GM18873 (cell line): ENCODE results near the gene LRRC19.

ENCODE experiments used
- ATAC-seq: cut with Tn5 transposase; IDR thresholded peaks from one replicate; pipeline ENCODE4 v1.9.1; 2021; ENCODE audit warnings: mild to moderate bottlenecking, moderate library complexity, moderate number of reproducible peaks; ENCODE audit not compliant: unreplicated experiment, low FRiP score

The LRRC19 gene

DNA sequence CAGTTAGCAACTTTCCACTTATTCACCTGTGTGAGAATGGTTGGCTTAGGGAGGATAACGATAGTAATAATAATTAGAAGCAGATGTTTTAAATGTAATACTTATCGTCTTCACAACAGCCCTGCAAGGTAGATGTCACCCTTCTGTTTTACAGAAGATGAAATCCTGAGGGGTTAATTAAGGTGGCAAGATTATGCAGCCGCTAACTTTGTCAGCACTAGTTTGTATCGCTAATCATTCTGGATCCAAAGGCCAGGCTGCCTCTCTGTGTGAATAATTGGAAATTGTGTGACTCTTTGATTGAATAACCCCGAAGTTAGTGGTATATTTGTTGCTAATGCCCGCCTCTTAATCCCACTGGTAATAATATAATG lies 48.6 kb downstream of the LRRC19 start:
- ATAC-seq = no peak

DNA sequence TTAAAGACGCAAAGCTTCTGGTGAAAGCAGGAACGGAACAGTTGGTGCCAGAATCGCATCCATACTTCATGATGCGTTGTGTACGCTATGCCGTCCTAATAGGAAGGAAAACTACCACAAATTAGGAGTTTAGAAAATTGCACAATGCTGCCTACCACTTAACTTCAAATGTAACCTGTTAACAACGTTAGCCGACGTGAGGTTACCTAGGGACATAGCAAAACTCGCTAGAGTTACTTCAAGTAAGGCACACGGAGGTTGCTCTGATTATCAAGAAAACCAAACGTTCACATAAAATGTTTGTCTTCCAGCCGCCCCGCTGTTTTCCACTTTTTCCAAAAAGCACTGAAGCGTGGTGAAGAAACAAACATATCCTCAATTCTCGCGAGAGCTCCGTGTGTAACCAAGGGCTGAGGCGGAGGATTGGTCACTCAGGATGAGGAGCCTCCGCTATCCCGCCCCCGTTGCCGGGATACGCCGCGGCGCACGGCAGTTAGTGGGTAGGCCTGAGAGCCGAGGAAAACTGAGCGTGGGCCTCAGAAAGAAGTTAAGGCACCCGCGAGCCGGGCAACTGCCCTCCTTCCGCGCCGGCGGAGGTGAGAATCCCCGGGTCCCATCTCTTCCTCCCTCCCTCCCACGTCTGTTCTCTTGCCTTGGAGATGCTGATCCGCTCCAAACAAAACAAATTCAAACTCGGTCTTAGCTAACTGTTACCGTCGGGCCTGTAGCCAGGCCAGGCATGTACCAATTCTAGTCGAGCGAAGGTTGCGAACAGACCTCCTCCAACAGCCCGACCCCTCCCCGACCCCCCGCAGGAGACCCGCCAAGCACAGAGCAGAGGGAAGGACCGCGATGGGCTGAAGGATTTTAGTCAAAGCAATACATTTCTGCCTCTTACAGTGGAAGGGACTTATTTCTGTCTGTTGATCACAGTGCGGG lies 49.3 kb downstream of the LRRC19 start, which contains the start of gene IFT74:
IFT74 (plus strand) TSS at position 492 of the 939 bp plus-strand sequence. CDS start 5,556 bp downstream, outside the sequence.
- peak; percentile 98 for ATAC-seq

DNA sequence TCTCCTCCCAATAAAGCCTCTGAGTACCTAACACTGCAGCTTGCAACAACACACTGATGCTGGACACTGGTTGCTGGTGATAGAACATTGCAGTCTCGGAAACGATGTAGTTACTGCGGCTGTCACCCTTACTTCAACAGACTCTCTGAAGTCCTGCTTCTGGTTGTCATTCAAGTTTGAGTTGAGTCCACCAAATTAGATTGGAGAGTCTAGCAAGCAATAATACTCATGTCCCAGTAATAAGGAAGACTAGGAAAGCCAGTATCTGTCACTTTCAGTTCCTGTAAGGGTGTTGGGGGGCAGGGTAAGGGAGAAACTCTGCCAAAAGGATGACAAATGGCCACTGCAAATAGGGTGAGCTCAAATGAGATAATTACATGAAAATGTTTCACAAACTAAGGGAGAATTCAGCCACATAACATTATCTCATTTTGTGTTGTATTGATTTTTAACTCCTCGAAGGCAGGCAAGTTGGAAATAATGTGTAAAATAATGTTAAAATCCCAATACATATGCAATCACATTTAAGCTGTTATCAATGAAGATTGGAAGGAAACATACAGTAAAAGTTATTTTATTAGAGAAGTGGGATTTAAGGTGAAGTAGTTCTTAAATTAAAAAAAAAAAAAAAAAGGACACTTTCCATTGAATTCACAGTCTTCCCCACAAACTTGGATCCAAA lies 50.1 kb downstream of the LRRC19 start:
- peak; percentile 29 for ATAC-seq

DNA sequence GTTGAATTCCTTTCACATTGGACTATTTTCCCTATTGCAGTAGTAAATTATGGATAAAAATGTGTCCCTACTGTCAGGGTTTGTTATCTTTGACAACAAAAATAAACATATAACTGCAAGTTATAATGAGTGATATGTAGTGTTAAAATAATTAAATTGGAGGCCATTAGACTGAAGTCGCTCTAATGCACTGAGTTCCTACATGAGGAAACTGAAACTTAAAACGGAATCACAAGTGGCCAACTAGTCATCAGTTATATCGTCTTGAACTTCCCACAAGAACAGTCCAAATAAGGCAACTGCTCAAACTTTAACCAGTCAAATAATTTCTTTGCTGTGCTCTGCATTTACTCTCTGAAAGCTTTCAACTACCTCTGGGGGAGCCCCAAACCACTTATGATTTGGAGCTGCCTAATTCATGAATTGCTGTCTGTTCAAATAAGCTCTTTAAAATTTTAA lies 51.4 kb downstream of the LRRC19 start:
- ATAC-seq = no peak

DNA sequence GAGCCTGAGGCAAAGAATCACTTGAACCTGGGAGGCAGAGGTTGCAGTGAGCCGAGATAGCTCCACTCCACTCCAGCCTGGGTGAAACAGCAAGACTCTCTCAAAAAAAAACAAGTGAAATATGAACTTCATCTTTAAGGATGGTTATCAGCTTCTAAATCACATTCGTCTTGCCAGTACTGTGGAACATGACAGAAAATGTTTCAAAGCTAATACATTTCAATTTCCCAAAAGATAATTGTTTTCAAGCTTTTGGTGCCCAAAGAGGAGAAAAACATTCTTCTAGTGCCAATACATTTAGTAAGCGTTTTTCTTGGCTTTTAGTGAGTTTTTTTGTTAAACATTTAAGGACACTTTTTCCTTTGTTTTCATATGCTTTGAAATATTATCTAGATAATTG lies 53.7 kb downstream of the LRRC19 start:
- ATAC-seq = no peak

DNA sequence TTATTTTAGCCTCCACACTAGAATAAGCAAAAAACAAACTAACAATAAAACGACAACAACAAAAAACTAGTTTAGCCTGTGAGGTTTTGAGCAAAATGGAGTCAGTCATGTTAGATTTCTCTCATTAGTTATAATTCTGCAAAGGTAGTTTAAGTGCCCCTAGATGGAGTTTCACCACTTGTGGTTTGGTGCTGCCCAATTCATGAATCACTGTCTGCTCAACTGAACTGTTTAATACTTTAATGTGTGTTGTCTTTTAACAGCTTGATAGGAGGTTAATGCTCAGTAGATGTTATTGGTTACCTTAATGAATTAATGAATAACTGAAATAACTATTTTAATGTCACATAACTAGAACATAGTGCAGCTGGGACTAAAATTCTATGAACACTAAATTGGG lies 55.0 kb downstream of the LRRC19 start:
- ATAC-seq = no peak

DNA sequence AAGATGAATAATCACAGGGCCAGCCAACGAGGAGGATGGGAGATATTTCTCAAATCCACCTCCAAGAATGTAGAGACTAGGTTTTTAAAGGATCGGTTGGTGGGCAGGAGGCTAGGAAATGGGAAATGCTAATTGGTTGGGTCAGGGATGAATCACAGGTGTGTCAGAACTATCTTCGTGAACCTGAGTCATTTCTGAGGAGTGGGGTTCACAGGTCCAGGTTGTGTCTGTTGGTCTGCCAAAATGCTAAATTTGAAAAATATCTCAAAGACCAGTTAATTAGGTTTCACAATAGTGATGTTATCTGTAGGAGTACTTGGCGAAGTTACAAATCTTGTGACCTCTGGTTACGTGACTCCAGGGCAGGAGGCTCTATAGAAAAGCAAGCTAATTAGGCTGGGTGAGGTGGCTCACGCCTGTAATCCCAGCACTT lies 55.8 kb downstream of the LRRC19 start:
- ATAC-seq = no peak

DNA sequence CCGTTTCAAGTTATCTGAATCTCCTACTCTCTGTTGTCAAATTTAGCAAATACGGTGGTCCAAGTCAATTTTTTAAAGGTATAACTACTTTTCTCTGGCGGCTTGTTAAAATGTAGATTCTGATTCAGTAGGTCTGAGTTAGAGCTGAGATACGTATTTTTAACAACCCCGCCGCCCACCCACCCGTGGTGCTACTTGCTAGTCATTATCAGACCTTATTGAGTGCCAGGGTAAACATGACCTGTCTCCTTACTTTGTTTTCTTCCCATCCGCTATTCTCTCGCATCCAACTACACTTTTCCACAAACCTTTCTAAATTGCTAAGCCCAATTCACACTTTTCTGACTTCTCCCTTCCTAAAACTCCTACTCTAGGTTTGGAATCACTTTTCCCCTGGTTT lies 57.7 kb downstream of the LRRC19 start:
- ATAC-seq = no peak

DNA sequence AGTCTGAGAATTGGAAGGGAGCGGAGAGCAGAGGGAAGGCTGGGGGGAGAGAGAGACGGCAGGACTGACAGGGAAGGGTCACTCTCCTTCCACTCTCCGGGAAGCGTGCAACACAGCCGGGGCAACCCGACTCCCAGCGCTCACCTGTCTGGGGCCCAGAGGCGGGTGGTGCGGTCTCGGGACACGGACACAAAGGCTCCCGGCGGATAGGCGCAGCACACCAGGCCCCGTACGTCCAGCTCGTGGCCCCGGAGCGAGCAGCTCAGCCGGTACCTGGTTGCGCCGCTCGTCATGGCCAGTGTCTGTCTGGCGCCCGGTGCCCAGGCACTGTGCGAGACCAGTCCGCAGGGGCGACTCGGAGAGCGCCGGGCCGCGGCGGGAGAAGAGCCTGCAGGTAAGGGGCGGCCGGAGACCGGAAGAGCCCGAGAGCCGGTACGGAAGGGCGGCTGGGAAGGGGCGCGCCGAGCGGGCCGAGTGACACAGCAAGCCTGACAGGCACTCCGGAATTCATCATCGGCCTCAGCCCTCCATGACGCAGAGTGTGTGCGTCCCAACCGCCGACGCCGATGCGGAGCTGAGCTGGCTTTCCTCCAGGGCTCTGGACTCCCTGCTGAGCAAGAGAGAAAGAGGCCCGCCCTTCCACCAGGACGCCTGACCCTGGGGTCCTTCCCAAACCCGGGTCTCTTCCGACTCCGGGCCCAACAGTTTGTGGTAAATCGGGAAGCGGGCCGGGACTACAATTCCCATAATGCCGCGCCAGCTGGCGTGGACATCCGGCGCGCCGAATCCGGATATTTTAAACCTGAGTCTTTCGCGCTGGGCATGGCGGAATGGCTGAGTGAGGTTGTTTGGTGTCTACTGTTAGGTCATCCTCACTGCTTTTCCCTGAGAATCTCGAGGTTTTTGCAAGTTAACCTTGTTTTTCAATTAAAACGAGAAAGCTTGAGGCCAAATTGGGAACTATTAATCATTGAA lies 58.4 kb downstream of the LRRC19 start, which contains the start of gene PLAA:
PLAA (minus strand) TSS at position 490 of the 975 bp plus-strand sequence; CDS start at position 293, 197 bp downstream.
- peak; percentile 99 for ATAC-seq

DNA sequence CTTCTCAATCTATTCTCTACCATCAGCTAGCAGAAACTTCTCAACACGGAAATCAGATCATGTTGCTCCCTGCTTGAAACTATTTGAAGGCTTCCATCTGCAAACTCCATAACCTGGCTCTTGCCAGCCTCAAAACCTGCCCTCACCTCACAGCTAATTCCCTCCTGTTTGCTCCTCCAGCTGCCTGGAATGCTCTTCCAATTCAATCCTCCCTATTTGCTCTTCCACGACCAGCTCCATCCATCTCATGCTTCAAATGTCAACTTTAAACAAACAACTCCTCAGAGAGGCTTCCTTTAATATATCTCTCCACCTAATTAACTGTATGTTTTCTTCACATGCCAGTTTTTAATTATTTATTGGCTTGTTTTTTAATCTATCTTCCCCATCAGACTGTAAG lies 59.9 kb downstream of the LRRC19 start:
- no peak for ATAC-seq
